HG02970 (cell line): ENCODE data around the gene CLEC16A.
"Not testable (repeated sequence)": the region's sequence is repeated elsewhere in the genome, so short reads cannot be mapped to it uniquely, and the experiment has no call there.

Experiments
- ATAC-seq: cut with Tn5 transposase; IDR thresholded peaks from one replicate; pipeline ENCODE4 v1.9.1; 2021; ENCODE audit warnings: mild to moderate bottlenecking, moderate library complexity, moderate number of reproducible peaks; ENCODE audit not compliant: unreplicated experiment, low FRiP score

Gene CLEC16A

GRCh38 chr16:10964039-10964890 lies 19.9 kb downstream of the CLEC16A start:
- ATAC-seq = peak; percentile 45

GRCh38 chr16:10964891-10965326 lies 20.5 kb downstream of the CLEC16A start:
- ATAC-seq = no peak

- ATAC-seq = peak; percentile 44
These were observed 21.2 kb downstream of the CLEC16A start for GRCh38 chr16:10965440-10966061.

- ATAC-seq = no peak
These were observed 21.8 kb downstream of the CLEC16A start for GRCh38 chr16:10966129-10966528.

- not testable (repeated sequence) for ATAC-seq
These were observed 22.2 kb downstream of the CLEC16A start for GRCh38 chr16:10966559-10966958.

GRCh38 chr16:10967986-10968385 lies 23.6 kb downstream of the CLEC16A start:
- ATAC-seq = no peak

GRCh38 chr16:10968498-10968897 lies 24.1 kb downstream of the CLEC16A start:
- ATAC-seq = no peak

- no peak for ATAC-seq
These were observed 25.3 kb downstream of the CLEC16A start for GRCh38 chr16:10969615-10970014.

- no peak for ATAC-seq
These were observed 25.7 kb downstream of the CLEC16A start for GRCh38 chr16:10970065-10970464.

GRCh38 chr16:10971560-10971961 lies 27.2 kb downstream of the CLEC16A start:
- ATAC-seq = no peak

- no peak for ATAC-seq
These were observed 27.9 kb downstream of the CLEC16A start for GRCh38 chr16:10972108-10972818.

GRCh38 chr16:10972819-10973464 lies 28.6 kb downstream of the CLEC16A start:
- no peak for ATAC-seq

- ATAC-seq = no peak
These were observed 32.3 kb downstream of the CLEC16A start for GRCh38 chr16:10976634-10977033.

- ATAC-seq = no peak
These were observed 33.8 kb downstream of the CLEC16A start for GRCh38 chr16:10978124-10978523.

- ATAC-seq = no peak
These were observed 34.6 kb downstream of the CLEC16A start for GRCh38 chr16:10978871-10979446.

GRCh38 chr16:10979717-10980601 lies 35.6 kb downstream of the CLEC16A start:
- no peak for ATAC-seq

GRCh38 chr16:10980813-10981212 lies 36.4 kb downstream of the CLEC16A start:
- no peak for ATAC-seq

- peak; percentile 67 for ATAC-seq
These were observed 37.4 kb downstream of the CLEC16A start for GRCh38 chr16:10981697-10982216.
